Suprapubic skin (tissue), 3 donors: Measurements from ENCODE around the gene NCAPG2.

Experiments
- POLR2AphosphoS5 ChIP-seq, 3 donors: sonication (generic); formaldehyde crosslinking; IDR thresholded peaks; one replicate each; pipeline ENCODE4 v1.6.1; 2017; ENCODE audit warnings: antibody characterized with exemption in 3 of 3
- TF ChIP-seq, protein P1 (sequence below), 2 donors: fragments of 200-600 bp in 1 of 2; fragments of 450-650 bp in 1 of 2; sonication (generic) in 1 of 2; IDR thresholded peaks; one replicate each; pipeline ENCODE4 v1.5.1; 2016 to 2019; ENCODE audit warnings: antibody characterized with exemption in 2 of 2, mild to moderate bottlenecking in 1 of 2, moderate library complexity in 1 of 2

DNA sequence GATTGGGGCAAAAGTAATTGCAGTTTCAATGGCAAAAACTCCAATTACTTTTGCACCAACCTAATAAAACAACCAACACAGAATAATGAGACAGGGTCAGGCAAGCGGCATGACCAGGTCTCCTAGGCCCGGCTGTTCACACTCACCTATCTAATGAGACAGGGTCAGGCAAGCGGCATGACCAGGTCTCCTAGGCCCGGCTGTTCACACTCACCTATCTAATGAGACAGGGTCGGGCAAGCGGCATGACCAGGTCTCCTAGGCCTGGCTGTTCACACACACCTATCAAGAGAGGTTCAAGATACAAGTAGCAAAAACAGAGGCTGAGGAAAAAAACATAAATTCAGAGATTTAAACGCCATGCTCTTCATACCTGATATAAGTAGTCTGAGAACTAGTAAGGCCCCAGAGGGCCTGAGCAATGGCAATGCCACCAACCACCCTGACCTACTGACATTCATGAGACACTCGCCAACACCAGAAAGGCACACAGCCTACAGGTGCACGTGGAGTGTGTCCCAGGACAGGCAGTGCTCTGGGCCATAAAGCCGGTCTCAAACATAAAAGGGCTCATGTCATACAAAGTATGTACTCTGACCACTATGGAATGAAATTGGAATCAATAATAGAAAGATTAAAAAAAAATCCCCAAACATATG is 40.6 kb upstream of the NCAPG2 start:
- TF ChIP-seq, protein P1, sequence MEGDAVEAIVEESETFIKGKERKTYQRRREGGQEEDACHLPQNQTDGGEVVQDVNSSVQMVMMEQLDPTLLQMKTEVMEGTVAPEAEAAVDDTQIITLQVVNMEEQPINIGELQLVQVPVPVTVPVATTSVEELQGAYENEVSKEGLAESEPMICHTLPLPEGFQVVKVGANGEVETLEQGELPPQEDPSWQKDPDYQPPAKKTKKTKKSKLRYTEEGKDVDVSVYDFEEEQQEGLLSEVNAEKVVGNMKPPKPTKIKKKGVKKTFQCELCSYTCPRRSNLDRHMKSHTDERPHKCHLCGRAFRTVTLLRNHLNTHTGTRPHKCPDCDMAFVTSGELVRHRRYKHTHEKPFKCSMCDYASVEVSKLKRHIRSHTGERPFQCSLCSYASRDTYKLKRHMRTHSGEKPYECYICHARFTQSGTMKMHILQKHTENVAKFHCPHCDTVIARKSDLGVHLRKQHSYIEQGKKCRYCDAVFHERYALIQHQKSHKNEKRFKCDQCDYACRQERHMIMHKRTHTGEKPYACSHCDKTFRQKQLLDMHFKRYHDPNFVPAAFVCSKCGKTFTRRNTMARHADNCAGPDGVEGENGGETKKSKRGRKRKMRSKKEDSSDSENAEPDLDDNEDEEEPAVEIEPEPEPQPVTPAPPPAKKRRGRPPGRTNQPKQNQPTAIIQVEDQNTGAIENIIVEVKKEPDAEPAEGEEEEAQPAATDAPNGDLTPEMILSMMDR (IDR thresholded peaks at IDR 0.05) = no peak
- no peak for TF ChIP-seq POLR2AphosphoS5 (IDR thresholded peaks at IDR 0.05)
